RCC 7860 (cell line): ENCODE data around the gene NUMB.

Experiments
- DNase-seq: peaks from one replicate; pipeline ENCODE4 v3.0.0-alpha.2; 2015; ENCODE audit warnings: low spot score
- FAIRE-seq: peaks from 2 replicates; lab custom pipeline; 2012; peaks lifted over from hg19 to GRCh38; lab: Jason Lieb, UNC

The NUMB gene

DNA sequence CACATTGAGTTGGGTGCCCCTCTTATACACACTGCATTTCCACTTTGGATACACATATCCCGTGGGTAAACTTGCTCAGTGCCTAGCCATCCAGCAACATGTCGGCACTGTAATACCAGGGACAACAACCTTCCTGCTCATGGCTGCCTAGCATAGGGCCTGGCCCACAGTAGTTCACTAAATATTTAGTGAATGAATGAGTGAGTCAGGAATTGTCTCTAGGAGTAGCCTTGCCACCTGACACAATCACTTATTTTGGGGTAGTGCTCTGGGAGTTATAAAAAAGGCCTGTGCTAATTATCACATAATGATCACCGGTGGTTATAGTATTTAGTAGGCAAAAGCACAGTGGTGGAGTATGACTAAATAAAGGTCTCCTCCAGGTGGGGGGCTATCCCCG, 8.5 kb upstream of the NUMB start:
- DNase-seq (no peak), FAIRE-seq (no peak)

DNA sequence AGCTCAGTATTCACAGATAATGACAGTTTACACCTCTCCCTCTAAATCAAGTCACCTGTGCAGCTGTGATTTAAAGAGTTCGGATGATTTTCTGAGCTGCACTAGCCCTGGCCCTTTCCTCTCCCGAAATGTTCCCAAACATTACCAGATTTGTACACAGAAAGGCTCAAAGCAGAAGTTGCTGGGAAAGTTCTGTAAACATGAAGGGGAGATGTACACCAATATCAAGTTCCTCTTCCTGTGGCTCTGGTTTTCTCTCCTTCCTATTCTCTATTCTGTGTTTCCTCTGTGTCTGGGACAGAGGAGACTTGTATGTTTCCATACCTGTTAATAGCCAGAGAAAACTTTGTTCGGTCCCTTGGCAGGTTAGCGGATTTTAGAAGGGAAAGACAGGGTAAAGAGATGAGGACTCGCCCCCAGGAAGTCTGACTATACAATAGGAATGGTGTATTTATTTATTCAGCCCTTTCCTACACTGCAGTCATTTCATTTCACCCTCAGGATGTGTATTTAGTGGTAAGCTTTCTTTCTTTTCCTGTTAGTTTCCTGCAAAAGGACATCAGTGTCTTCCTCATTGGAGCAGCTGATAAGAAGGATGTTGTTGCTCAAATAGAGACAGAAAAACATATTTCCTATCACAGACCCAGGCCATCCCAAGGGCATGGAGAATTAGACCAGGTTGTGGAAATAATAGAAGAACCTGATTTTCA, 7.6 kb upstream of the NUMB start:
- FAIRE-seq (no peak), DNase-seq (no peak)

- FAIRE-seq = no peak
- peak; percentile 75 for DNase-seq
Measured at GRCh38 chr14:73463411-73463810, 5.1 kb upstream of the NUMB start.

GRCh38 chr14:73462815-73463214, 4.5 kb upstream of the NUMB start:
- FAIRE-seq (no peak), DNase-seq (no peak)

- DNase-seq (no peak), FAIRE-seq (no peak)
Measured at GRCh38 chr14:73462048-73462715, 3.8 kb upstream of the NUMB start.

GRCh38 chr14:73461478-73462047, 3.2 kb upstream of the NUMB start:
- FAIRE-seq (no peak), DNase-seq (no peak)

GRCh38 chr14:73460691-73461127, 2.4 kb upstream of the NUMB start:
- no peak for FAIRE-seq
- no peak for DNase-seq

DNA sequence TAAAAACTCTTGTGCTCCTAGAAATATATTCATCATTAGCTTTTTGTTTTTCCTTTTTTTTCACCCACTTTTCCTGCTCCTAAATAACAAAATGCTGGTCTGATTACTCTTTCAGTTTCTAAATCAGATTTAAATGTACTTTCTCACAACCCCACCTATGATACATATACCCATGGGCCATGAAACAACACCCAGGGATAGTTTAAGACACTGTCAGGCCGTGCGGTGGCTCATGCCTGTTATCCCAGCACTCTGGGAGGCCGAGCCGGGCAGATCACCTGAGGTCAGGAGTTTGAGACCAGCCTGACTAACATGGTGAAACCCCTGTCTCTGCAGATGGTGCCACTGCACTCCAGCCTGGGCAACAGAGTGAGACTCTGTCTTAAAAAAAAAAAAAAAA, 1.6 kb upstream of the NUMB start:
- FAIRE-seq (no peak), DNase-seq (no peak)

- DNase-seq = no peak
Measured at GRCh38 chr14:73457924-73458182, 493 bp downstream of the NUMB start.

DNA sequence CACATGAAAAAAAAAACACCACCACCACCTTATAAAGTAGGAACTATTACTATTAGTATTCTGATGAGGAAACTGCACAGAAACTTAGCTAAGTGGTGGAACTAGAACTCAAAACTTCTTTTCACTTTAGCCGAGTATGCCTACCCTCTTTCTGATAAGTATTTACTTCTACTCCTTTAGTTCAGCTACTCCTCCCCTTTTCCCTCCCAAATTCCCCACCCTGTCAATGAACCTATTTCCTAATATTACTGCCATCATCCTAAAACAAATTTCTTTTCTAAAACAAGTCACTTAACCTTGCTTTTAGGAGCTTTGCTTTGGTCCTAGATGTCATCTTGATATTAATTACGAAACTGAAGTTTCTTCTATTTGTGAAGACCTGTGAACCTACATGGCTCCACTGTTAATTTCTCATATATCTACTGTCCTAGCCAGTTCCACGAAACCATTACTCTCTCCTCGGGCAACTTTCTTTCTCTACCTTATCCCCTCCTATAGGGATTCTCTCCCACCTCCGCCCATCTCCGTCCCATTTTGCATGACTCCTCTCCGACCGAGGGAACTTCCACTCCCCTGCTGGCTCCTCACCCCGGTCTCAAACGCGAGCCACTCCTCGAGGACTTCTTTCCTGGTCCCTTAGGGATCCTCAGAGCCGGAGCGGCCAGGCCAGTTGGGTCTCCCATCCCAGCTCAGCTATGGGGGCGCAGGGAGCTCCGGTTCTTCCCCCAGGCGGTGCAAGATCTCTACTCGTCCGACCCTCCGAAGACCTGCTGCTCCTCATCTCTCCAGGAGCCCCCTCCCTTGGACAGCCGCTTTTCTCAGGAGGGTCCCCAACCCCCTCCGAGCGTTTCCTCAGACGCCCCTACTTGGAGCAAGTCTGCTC, 1.1 kb downstream of the NUMB start:
- FAIRE-seq (no peak), DNase-seq (no peak)

More at GRCh38 chr14:73457924-73458182, 493 bp downstream of the NUMB start:
- no peak for FAIRE-seq

GRCh38 chr14:73455294-73455693, 3.1 kb downstream of the NUMB start:
- DNase-seq (no peak), FAIRE-seq (no peak)

- FAIRE-seq (no peak), DNase-seq (no peak)
Measured at GRCh38 chr14:73452341-73453186, 5.8 kb downstream of the NUMB start.

DNA sequence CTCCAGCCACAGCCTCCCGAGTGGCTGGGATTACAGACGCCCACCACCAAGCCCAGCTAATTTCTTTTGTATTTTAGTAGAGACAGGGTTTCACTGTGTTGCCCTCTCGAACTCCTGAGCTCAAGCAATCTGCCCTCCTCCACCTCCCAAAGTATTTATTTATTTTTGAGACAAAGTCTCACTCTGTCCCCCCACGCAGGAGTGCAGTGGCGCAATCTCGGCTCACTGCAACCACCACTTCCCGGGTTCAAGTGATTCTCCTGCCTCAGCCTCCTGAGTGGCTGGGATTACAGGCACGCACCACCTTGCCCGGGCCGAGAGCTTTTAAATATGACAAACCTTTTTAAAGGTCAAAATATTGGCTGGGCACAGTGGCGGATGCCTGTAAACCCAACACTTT, 14.6 kb downstream of the NUMB start:
- no peak for FAIRE-seq
- DNase-seq = no peak

DNA sequence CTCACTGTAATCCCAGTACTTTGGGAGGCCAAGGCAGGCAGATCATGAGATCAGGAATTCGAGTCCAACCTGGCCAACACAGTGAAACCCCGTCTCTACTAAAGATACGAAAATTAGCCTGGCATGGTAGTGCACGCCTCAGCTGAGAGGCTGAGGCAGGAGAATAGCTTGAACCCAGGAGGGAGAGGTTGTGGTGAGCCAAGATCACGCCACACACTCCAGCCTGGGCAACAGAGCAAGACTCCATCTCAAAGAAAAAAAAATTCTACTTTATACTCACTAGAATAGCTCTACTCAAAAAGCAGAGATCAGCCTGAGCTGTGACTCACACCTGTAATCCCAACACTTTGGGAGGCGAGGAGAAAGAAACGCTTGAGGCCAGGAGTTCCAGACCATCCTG, 17.1 kb downstream of the NUMB start:
- FAIRE-seq = no peak

GRCh38 chr14:73438993-73439392, 19.4 kb downstream of the NUMB start:
- no peak for DNase-seq
- no peak for FAIRE-seq

More for the DNA sequence above, 17.1 kb downstream of the NUMB start:
- no peak for DNase-seq

- FAIRE-seq (no peak), DNase-seq (no peak)
Measured at GRCh38 chr14:73437206-73437605, 21.1 kb downstream of the NUMB start.

GRCh38 chr14:73432124-73432523, 26.2 kb downstream of the NUMB start:
- DNase-seq (no peak), FAIRE-seq (no peak)

DNA sequence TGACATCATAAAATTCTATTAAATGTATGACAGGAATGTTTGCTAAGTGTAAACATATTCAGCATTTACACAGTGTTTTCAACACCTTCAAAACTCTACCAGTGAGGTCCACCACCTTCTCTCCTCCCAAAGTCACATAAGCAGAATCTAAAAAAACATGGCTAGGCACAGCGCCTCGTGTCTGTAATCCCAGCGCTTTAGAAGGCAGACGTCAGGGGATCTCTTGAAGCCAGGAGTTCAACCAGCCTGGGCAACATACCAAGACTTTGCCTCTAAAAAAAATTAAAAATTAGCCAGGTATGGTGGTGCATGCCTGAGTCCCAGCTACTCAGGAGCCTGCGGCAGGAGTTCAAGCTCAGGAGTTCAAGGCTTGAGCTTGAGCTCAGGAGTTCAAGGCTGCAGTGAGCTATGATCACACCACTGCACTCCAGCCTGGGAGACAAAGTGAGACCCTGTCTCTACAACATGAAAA, 30.0 kb downstream of the NUMB start:
- FAIRE-seq (no peak), DNase-seq (no peak)

- no peak for FAIRE-seq
Measured at GRCh38 chr14:73427516-73428264, 30.7 kb downstream of the NUMB start.

GRCh38 chr14:73426877-73427276, 31.5 kb downstream of the NUMB start:
- DNase-seq (no peak), FAIRE-seq (no peak)

More at GRCh38 chr14:73427516-73428264, 30.7 kb downstream of the NUMB start:
- DNase-seq = no peak
